Stomach (tissue), 4 donors: ENCODE data around the gene B4GALT4.

Experiments used
- POLR2A ChIP-seq, 4 donors: fragments of 450-650 bp; IDR thresholded peaks; one replicate each; pipeline ENCODE4 v1.6.1; 2016; ENCODE audit warnings: antibody characterized with exemption in 4 of 4, control low read depth in 2 of 4, mild to moderate bottlenecking in 1 of 4, moderate library complexity in 1 of 4
- POLR2AphosphoS5 ChIP-seq, 3 donors: sonication (generic); formaldehyde crosslinking; IDR thresholded peaks; one replicate each; pipeline ENCODE4 v1.6.1; 2016; ENCODE audit warnings: antibody characterized with exemption in 3 of 3
- TF ChIP-seq, protein P1 (sequence below), 7 experiments: fragments of 450-650 bp in 4 of 7; fragments of 200-600 bp in 3 of 7; sonication (generic) in 3 of 7; IDR thresholded peaks; one replicate each; pipeline ENCODE4 v1.5.1; 2016 to 2019; ENCODE audit warnings: antibody characterized with exemption in 7 of 7, control low read depth in 2 of 7, mild to moderate bottlenecking in 1 of 7

DNA sequence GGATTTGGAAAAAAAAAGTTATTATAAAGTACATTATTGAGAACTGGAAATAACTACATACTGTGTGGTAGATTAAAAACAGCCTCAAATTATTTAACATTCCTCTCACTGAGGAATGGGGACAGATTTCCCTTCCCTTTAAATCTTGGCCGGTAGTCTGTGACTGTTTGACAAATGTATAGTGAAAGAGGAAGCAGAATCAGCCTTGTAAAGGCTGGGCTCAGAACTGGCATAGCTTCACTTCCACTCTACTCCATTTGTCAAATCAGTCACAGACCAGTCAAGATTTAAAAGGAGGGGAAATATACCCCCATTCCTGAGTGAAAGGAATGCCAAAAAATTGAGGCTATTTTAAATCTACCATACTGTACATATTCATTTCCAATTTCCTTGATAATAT lies 18.2 kb upstream of the B4GALT4 start:
- TF ChIP-seq, protein P1, sequence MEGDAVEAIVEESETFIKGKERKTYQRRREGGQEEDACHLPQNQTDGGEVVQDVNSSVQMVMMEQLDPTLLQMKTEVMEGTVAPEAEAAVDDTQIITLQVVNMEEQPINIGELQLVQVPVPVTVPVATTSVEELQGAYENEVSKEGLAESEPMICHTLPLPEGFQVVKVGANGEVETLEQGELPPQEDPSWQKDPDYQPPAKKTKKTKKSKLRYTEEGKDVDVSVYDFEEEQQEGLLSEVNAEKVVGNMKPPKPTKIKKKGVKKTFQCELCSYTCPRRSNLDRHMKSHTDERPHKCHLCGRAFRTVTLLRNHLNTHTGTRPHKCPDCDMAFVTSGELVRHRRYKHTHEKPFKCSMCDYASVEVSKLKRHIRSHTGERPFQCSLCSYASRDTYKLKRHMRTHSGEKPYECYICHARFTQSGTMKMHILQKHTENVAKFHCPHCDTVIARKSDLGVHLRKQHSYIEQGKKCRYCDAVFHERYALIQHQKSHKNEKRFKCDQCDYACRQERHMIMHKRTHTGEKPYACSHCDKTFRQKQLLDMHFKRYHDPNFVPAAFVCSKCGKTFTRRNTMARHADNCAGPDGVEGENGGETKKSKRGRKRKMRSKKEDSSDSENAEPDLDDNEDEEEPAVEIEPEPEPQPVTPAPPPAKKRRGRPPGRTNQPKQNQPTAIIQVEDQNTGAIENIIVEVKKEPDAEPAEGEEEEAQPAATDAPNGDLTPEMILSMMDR (IDR thresholded peaks at IDR 0.05) = no peak
- no peak for TF ChIP-seq POLR2AphosphoS5 (IDR thresholded peaks at IDR 0.05)
- TF ChIP-seq POLR2A (IDR thresholded peaks at IDR 0.05) = no peak
